ENCODE data around the gene PSD2. TPM values are rescaled to one million over a fixed set of nuclear protein-coding genes. Genes with fewer than 3 reads are reported as not detected.

PSD2 gene
- total and polyA plus RNA-seq, 2 of the 13 experiments (the other 11 are each of a cell fraction or from before 2014, with no cell fraction given) = 0.07 TPM; not detected in 1

DNA sequence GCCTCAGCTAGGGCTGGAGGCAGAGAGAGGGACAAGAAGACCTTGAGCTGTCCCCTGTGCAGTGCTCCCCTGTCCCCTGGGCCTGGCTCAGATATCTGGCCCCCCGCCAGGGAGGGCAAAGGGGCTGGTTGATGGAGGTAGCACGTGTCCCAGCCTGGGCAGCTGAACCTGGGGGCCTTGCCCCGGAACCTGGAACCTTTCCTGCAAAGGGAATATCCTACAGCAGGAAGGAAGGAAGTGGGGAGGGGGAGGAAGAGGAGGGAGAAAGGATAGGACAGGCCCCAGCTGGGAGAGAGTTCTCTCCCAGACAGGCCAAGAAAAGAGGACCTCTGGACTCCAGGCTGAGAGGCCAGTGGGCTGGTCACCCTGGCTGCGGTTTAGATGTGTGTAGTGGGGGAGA lies 27.6 kb upstream of the PSD2 start (continued):
- TF ChIP-seq, protein P1, sequence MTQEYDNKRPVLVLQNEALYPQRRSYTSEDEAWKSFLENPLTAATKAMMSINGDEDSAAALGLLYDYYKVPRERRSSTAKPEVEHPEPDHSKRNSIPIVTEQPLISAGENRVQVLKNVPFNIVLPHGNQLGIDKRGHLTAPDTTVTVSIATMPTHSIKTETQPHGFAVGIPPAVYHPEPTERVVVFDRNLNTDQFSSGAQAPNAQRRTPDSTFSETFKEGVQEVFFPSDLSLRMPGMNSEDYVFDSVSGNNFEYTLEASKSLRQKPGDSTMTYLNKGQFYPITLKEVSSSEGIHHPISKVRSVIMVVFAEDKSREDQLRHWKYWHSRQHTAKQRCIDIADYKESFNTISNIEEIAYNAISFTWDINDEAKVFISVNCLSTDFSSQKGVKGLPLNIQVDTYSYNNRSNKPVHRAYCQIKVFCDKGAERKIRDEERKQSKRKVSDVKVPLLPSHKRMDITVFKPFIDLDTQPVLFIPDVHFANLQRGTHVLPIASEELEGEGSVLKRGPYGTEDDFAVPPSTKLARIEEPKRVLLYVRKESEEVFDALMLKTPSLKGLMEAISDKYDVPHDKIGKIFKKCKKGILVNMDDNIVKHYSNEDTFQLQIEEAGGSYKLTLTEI (CRISPR knock-in tag; conservative IDR thresholded peaks at IDR 0.05) = no peak
- TF ChIP-seq KLF13 (CRISPR knock-in tag; IDR thresholded peaks at IDR 0.05) = no peak
- TF ChIP-seq KMT2A (CRISPR knock-in tag; IDR thresholded peaks at IDR 0.05) = no peak
- TF ChIP-seq ZNF747 (CRISPR knock-in tag; IDR thresholded peaks at IDR 0.05; ENCODE audit: borderline replicate concordance) = no peak
- no peak for TF ChIP-seq ZFP82 (CRISPR knock-in tag; IDR thresholded peaks at IDR 0.05; ENCODE audit: borderline replicate concordance)
- no peak for TF ChIP-seq ZNF343 (CRISPR knock-in tag; IDR thresholded peaks at IDR 0.05)
- TF ChIP-seq AKAP8 (CRISPR knock-in tag; IDR thresholded peaks at IDR 0.05) = no peak
- no peak for TF ChIP-seq MEIS1 (CRISPR knock-in tag; IDR thresholded peaks at IDR 0.05; ENCODE audit: borderline replicate concordance)
- TF ChIP-seq CENPT (CRISPR knock-in tag; IDR thresholded peaks at IDR 0.05; ENCODE audit: low read depth) = no peak
- no peak for TF ChIP-seq CEBPG (CRISPR knock-in tag; IDR thresholded peaks at IDR 0.05)
- no peak for TF ChIP-seq MTERF4 (CRISPR knock-in tag; IDR thresholded peaks at IDR 0.05)
- TF ChIP-seq SSRP1 (CRISPR knock-in tag; IDR thresholded peaks at IDR 0.05) = no peak
- TF ChIP-seq ZMYM3 (CRISPR knock-in tag; IDR thresholded peaks at IDR 0.05) = peak; percentile 76
- no peak for TF ChIP-seq HOMEZ (CRISPR knock-in tag; IDR thresholded peaks at IDR 0.05; ENCODE audit: low read depth)
- no peak for TF ChIP-seq ZNF260 (CRISPR knock-in tag; IDR thresholded peaks at IDR 0.05; ENCODE audit: borderline replicate concordance, low read depth)
- TF ChIP-seq, protein P2, sequence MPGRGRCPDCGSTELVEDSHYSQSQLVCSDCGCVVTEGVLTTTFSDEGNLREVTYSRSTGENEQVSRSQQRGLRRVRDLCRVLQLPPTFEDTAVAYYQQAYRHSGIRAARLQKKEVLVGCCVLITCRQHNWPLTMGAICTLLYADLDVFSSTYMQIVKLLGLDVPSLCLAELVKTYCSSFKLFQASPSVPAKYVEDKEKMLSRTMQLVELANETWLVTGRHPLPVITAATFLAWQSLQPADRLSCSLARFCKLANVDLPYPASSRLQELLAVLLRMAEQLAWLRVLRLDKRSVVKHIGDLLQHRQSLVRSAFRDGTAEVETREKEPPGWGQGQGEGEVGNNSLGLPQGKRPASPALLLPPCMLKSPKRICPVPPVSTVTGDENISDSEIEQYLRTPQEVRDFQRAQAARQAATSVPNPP (CRISPR knock-in tag; IDR thresholded peaks at IDR 0.05) = no peak
- TF ChIP-seq ZNF329 (CRISPR knock-in tag; IDR thresholded peaks at IDR 0.05; ENCODE audit: low read depth) = no peak
- no peak for TF ChIP-seq ZNF589 (CRISPR knock-in tag; conservative IDR thresholded peaks at IDR 0.05)
- TF ChIP-seq NCOA5 (CRISPR knock-in tag; IDR thresholded peaks at IDR 0.05) = no peak
- TF ChIP-seq ZNF839 (CRISPR knock-in tag; IDR thresholded peaks at IDR 0.05; ENCODE audit: borderline replicate concordance) = no peak
- TF ChIP-seq ZNF33B (CRISPR knock-in tag; IDR thresholded peaks at IDR 0.05) = no peak
- no peak for TF ChIP-seq SP5 (CRISPR knock-in tag; IDR thresholded peaks at IDR 0.05; ENCODE audit: borderline replicate concordance, low read depth)
- no peak for TF ChIP-seq ZNF432 (CRISPR knock-in tag; IDR thresholded peaks at IDR 0.05; ENCODE audit: borderline replicate concordance)
- no peak for TF ChIP-seq ZNF530 (CRISPR knock-in tag; IDR thresholded peaks at IDR 0.05; ENCODE audit: low read depth)
- TF ChIP-seq NFATC3 (CRISPR knock-in tag; IDR thresholded peaks at IDR 0.05) = no peak
- peak; percentile 40; the same call in 1 of the 2 replicates for TF ChIP-seq HOXA3 (CRISPR knock-in tag; IDR thresholded peaks at IDR 0.05)
- TF ChIP-seq TP53 (CRISPR knock-in tag; conservative IDR thresholded peaks at IDR 0.05) = no peak
- no peak for TF ChIP-seq ZNF557 (CRISPR knock-in tag; IDR thresholded peaks at IDR 0.05)
- TF ChIP-seq RFX5 (IDR thresholded peaks at IDR 0.05; ENCODE audit: low read depth, low read length) = no peak
- TF ChIP-seq ELF4 (CRISPR knock-in tag; IDR thresholded peaks at IDR 0.05; ENCODE audit: borderline replicate concordance) = no peak

Data from HepG2 (cell line).